CD14-positive monocyte (primary cell): Measurements from ENCODE around the gene NTNG2. TPM values are rescaled to one million over a fixed set of nuclear protein-coding genes. Genes with fewer than 3 reads are reported as not detected.

ENCODE experiments used
- DNase-seq, 3 donors: peaks; one replicate each; pipeline ENCODE4 v3.0.0-alpha.2; 2011 to 2022
- H2AFZ ChIP-seq: 2 replicates; pipeline ENCODE4 v1.6.0; 2012; ENCODE audit warnings: mild to moderate bottlenecking, low read depth, low read length, inconsistent platforms; ENCODE audit not compliant: insufficient read depth, poor library complexity, severe bottlenecking
- H3K27ac ChIP-seq, 2 donors: 1 replicate in 1 of 2; 2 replicates in 1 of 2; pipeline ENCODE4 v1.5.1; 2012 to 2013; ENCODE audit warnings: low read length in 2 of 2, control low read depth in 1 of 2, inconsistent platforms in 1 of 2, low read depth in 1 of 2, mild to moderate bottlenecking in 1 of 2
- H3K27me3 ChIP-seq, 2 donors: one replicate each; pipeline versions ENCODE4 v1.6.0 to v1.6.1; 2011 to 2013; ENCODE audit warnings: low read length in 2 of 2; ENCODE audit not compliant: control insufficient read depth in 2 of 2, insufficient read depth in 2 of 2
- H3K36me3 ChIP-seq, 2 donors: replicated peaks in 1 of 2; 1 replicate in 1 of 2; 2 replicates in 1 of 2; pipeline versions ENCODE4 v1.5.1 to v1.6.1; 2012 to 2013; ENCODE audit warnings: low read length in 2 of 2, control low read depth in 1 of 2, inconsistent platforms in 1 of 2, mild to moderate bottlenecking in 1 of 2; ENCODE audit not compliant: insufficient read depth in 2 of 2, control insufficient read depth in 1 of 2
- H3K4me1 ChIP-seq, 2 donors: 1 replicate in 1 of 2; 2 replicates in 1 of 2; pipeline versions ENCODE4 v1.5.1 to v1.6.1; 2012 to 2013; ENCODE audit warnings: low read length in 2 of 2, control low read depth in 1 of 2, inconsistent platforms in 1 of 2, mild to moderate bottlenecking in 1 of 2, moderate library complexity in 1 of 2; ENCODE audit not compliant: insufficient read depth in 2 of 2, control insufficient read depth in 1 of 2
- H3K4me2 ChIP-seq: replicated peaks from 2 replicates; pipeline ENCODE3; 2012; ENCODE audit warnings: low read length, moderate library complexity, mild to moderate bottlenecking; ENCODE audit not compliant: poor library complexity, severe bottlenecking; ENCODE audit errors: extremely low read depth
- H3K4me3 ChIP-seq, 3 experiments: fragments of 200-600 bp in 1 of 3; sonication (generic) in 1 of 3; replicated peaks in 1 of 3; 1 replicate in 2 of 3; 2 replicates in 1 of 3; pipeline ENCODE4 v1.5.1; 2011 to 2013; ENCODE audit warnings: low read length in 3 of 3, mild to moderate bottlenecking in 3 of 3, control low read depth in 2 of 3, low read depth in 2 of 3, inconsistent platforms in 1 of 3, moderate library complexity in 1 of 3
- H3K79me2 ChIP-seq: 2 replicates; pipeline ENCODE4 v1.6.0; 2012; ENCODE audit warnings: mild to moderate bottlenecking, control low read depth, inconsistent platforms, low read length, moderate library complexity; ENCODE audit not compliant: insufficient read depth
- H3K9ac ChIP-seq: 2 replicates; pipeline ENCODE4 v1.6.0; 2017; ENCODE audit warnings: low read length, mild to moderate bottlenecking; ENCODE audit not compliant: insufficient read depth, poor library complexity, severe bottlenecking
- H3K9me3 ChIP-seq, 2 donors: replicated peaks in 1 of 2; 1 replicate in 1 of 2; 2 replicates in 1 of 2; pipeline versions ENCODE4 v1.5.1 to v1.6.1; 2012 to 2013; ENCODE audit warnings: low read length in 2 of 2, control low read depth in 1 of 2; ENCODE audit not compliant: control insufficient read depth in 1 of 2, insufficient read depth in 1 of 2
- H4K20me1 ChIP-seq: 2 replicates; pipeline ENCODE4 v1.6.0; 2012; ENCODE audit warnings: mild to moderate bottlenecking, low read length, control low read depth, moderate library complexity; ENCODE audit not compliant: insufficient read depth
- H3K27ac Mint-ChIP-seq, 7 donors: one replicate each; pipeline ENCODE4 v1.8.0; 2020; ENCODE audit warnings: mild to moderate bottlenecking in 7 of 7, mixed read lengths in 7 of 7, moderate library complexity in 6 of 7, inconsistent platforms in 2 of 7
- H3K27me3 Mint-ChIP-seq, 3 donors: one replicate each; pipeline ENCODE4 v1.8.0; 2021 to 2022; ENCODE audit warnings: low read depth in 3 of 3, mild to moderate bottlenecking in 3 of 3, mixed read lengths in 3 of 3, moderate library complexity in 3 of 3, inconsistent platforms in 1 of 3
- H3K36me3 Mint-ChIP-seq, 2 donors: one replicate each; pipeline ENCODE4 v1.8.0; 2020; ENCODE audit warnings: mixed read lengths in 2 of 2, inconsistent platforms in 1 of 2, mild to moderate bottlenecking in 1 of 2
- H3K4me1 Mint-ChIP-seq: one replicate; pipeline ENCODE4 v1.8.0; 2020; ENCODE audit warnings: mild to moderate bottlenecking, mixed read lengths
- H3K4me3 Mint-ChIP-seq, 2 donors: one replicate each; pipeline ENCODE4 v1.8.0; 2020; ENCODE audit warnings: mild to moderate bottlenecking in 2 of 2, mixed read lengths in 2 of 2, moderate library complexity in 1 of 2
- H3K9me3 Mint-ChIP-seq, 7 donors: one replicate each; pipeline ENCODE4 v1.8.0; 2020 to 2022; ENCODE audit warnings: mixed read lengths in 7 of 7, mild to moderate bottlenecking in 6 of 7, moderate library complexity in 6 of 7, inconsistent platforms in 2 of 7
- WGBS: methylation state at CpG from one replicate; pipeline ENCODE4 v1.1.5; 2013; ENCODE audit warnings: missing lambda C conversion rate; ENCODE audit not compliant: insufficient coverage; 5-methylcytosine and 5-hydroxymethylcytosine counted together
- intact Hi-C, 2 donors: fragments of 100-400 bp; cut with micrococcal nuclease; formaldehyde crosslinking; loops; one replicate each; pipeline versions ENCODE4 v1.15.0 to v1.15.1; 2023
- polyA plus RNA-seq, 3 donors: library from polyadenylated mRNA; depleted of rRNA in 1 of 3; unstranded in 2 of 3; stranded (reverse) in 1 of 3; fragments of 300-500 nt in 2 of 3; fragments of >200 nt in 1 of 3; fragmentation: Illumina TruSeq in 2 of 3; gene quantifications; 1 replicate in 2 of 3; 2 replicates in 1 of 3; pipeline ENCODE4 v1.2.3, GENCODE V29; 2012 to 2021
- TF ChIP-seq, protein P1 (sequence below): fragments of 200-600 bp; IDR thresholded peaks from one replicate; pipeline ENCODE4 v1.8.0; 2022; ENCODE audit warnings: antibody characterized with exemption, mild to moderate bottlenecking

NTNG2 gene
- polyA plus RNA-seq, 3 donors: 2.1 to 10.0 (median 5.0) TPM

GRCh38 chr9:132216861-132217619, 55.2 kb downstream of the NTNG2 start:
- peak overlapping the region; percentile 58 for H3K4me2 ChIP-seq
- H3K36me3 ChIP-seq: no peaks in the 10 kb centered on the region
- H3K4me3 ChIP-seq: peak overlapping the region in 1 of 3 experiments; percentile 59
- H3K4me3 Mint-ChIP-seq: peak overlapping the region in 1 of 2 donors; percentile 58
- H3K27me3 Mint-ChIP-seq: peaks cover 3 to 9% (median 8%) of the 10 kb centered on the region in 3 donors
- WGBS: 95% methylated on average over 6 of the region's 10 CpGs
- intact Hi-C loops: no loop called here
- no peaks in the 10 kb centered on the region for H4K20me1 ChIP-seq
- H3K36me3 Mint-ChIP-seq: no peaks in the 10 kb centered on the region
- peaks cover 67% of the 10 kb centered on the region for H3K4me1 Mint-ChIP-seq
- DNase-seq: peak; percentile 81 to 89 (median 87)
- TF ChIP-seq, protein P1, sequence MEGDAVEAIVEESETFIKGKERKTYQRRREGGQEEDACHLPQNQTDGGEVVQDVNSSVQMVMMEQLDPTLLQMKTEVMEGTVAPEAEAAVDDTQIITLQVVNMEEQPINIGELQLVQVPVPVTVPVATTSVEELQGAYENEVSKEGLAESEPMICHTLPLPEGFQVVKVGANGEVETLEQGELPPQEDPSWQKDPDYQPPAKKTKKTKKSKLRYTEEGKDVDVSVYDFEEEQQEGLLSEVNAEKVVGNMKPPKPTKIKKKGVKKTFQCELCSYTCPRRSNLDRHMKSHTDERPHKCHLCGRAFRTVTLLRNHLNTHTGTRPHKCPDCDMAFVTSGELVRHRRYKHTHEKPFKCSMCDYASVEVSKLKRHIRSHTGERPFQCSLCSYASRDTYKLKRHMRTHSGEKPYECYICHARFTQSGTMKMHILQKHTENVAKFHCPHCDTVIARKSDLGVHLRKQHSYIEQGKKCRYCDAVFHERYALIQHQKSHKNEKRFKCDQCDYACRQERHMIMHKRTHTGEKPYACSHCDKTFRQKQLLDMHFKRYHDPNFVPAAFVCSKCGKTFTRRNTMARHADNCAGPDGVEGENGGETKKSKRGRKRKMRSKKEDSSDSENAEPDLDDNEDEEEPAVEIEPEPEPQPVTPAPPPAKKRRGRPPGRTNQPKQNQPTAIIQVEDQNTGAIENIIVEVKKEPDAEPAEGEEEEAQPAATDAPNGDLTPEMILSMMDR: no peak
- H3K4me1 ChIP-seq: peaks cover 62 to 72% of the 10 kb centered on the region in 2 donors
- H3K27me3 ChIP-seq: no peaks in the 10 kb centered on the region
- peak overlapping the region; percentile 83 to 89 for H3K27ac ChIP-seq
- peak overlapping the region; percentile 65 for H3K9ac ChIP-seq
- peak overlapping the region; percentile 88 to 96 (median 90) for H3K27ac Mint-ChIP-seq
- H2AFZ ChIP-seq: no peak overlapping the region
- no peaks in the 10 kb centered on the region for H3K79me2 ChIP-seq
- no peaks in the 10 kb centered on the region for H3K9me3 ChIP-seq
- peaks cover 0 to 4% (median 0%) of the 10 kb centered on the region in 7 donors for H3K9me3 Mint-ChIP-seq

- intact Hi-C loops: no loop called here
- H4K20me1 ChIP-seq: no peaks in the 10 kb centered on the region
- WGBS: 0% methylated on average over 3 of the region's 8 CpGs
- no peaks in the 10 kb centered on the region for H3K79me2 ChIP-seq
- H3K27ac ChIP-seq: peak overlapping the region; percentile 83 to 89
- H3K9ac ChIP-seq: peak overlapping the region; percentile 65
- H3K27me3 ChIP-seq: no peaks in the 10 kb centered on the region
- no peak overlapping the region for H2AFZ ChIP-seq
- H3K27ac Mint-ChIP-seq: peak overlapping the region; percentile 88 to 96 (median 90)
- TF ChIP-seq, protein P1: no peak
- H3K4me3 Mint-ChIP-seq: peak overlapping the region in 1 of 2 donors; percentile 67
- peak in 2 of 3 donors; percentile 40 to 43 for DNase-seq
- H3K9me3 ChIP-seq: no peaks in the 10 kb centered on the region
- H3K9me3 Mint-ChIP-seq: peaks cover 0 to 4% (median 0%) of the 10 kb centered on the region in 7 donors
- H3K4me2 ChIP-seq: peak overlapping the region; percentile 58
- no peaks in the 10 kb centered on the region for H3K36me3 Mint-ChIP-seq
- peaks cover 78% of the 10 kb centered on the region for H3K4me1 Mint-ChIP-seq
- H3K36me3 ChIP-seq: no peaks in the 10 kb centered on the region
- peaks cover 3 to 5% (median 5%) of the 10 kb centered on the region in 3 donors for H3K27me3 Mint-ChIP-seq
- peaks cover 73 to 84% of the 10 kb centered on the region in 2 donors for H3K4me1 ChIP-seq
- H3K4me3 ChIP-seq: peak overlapping the region in 1 of 3 experiments; percentile 59
Observed at GRCh38 chr9:132218208-132218607, 56.4 kb downstream of the NTNG2 start.
